SK-N-SH (cell line): ENCODE data around the gene TERT.

ENCODE experiments used
- CTCF ChIP-seq: fragments of 200-600 bp; sonication (generic); IDR thresholded peaks from 2 replicates; pipeline ENCODE4 v1.6.1; 2017; ENCODE audit warnings: antibody characterized with exemption, mild to moderate bottlenecking, moderate library complexity
- ELF1 ChIP-seq: IDR thresholded peaks from 2 replicates; pipeline ENCODE4 v1.4.0; 2012
- EZH2phosphoT487 ChIP-seq: fragments of 200-600 bp; sonication (generic); IDR thresholded peaks from 2 replicates; pipeline ENCODE4 v1.6.1; 2017; ENCODE audit warnings: low read depth, mixed run types, mild to moderate bottlenecking, antibody characterized with exemption, moderate library complexity, borderline replicate concordance
- FOXJ3 ChIP-seq: sonication (generic); formaldehyde crosslinking; IDR thresholded peaks from 2 replicates; pipeline ENCODE4 v1.5.1; 2020; ENCODE audit warnings: mild to moderate bottlenecking, missing genetic modification reagents
- NFIC ChIP-seq: IDR thresholded peaks from 2 replicates; pipeline ENCODE4 v1.4.0; 2012; ENCODE audit warnings: borderline replicate concordance
- NRF1 ChIP-seq: IDR thresholded peaks from 2 replicates; pipeline ENCODE4 v1.6.1; 2012; ENCODE audit warnings: low read depth, mild to moderate bottlenecking, low read length
- PBX3 ChIP-seq: IDR thresholded peaks from 2 replicates; pipeline ENCODE4; 2012
- POLR2AphosphoS5 ChIP-seq: IDR thresholded peaks from 2 replicates; pipeline ENCODE4 v1.6.1; 2012; ENCODE audit warnings: low read depth, low read length
- RCOR1 ChIP-seq: fragments of 150-350 bp; IDR thresholded peaks from 2 replicates; pipeline ENCODE4 v1.6.1; 2017; ENCODE audit warnings: antibody characterized with exemption, low read length
- REST ChIP-seq: IDR thresholded peaks from 2 replicates; pipeline ENCODE4 v1.6.1; 2012; ENCODE audit warnings: mild to moderate bottlenecking, low read depth, low read length, moderate library complexity
- TAF1 ChIP-seq: IDR thresholded peaks from 2 replicates; pipeline ENCODE4 v1.6.1; 2012; ENCODE audit warnings: low read depth, mild to moderate bottlenecking, low read length, moderate library complexity, borderline replicate concordance

GRCh38 chr5:1216211-1216917, 78.5 kb downstream of the TERT start:
- TF ChIP-seq CTCF (no peak), EZH2phosphoT487 (no peak), TAF1 (no peak), PBX3 (no peak), REST (no peak), NRF1 (no peak), NFIC (no peak), POLR2AphosphoS5 (no peak), FOXJ3 (CRISPR knock-in tag) (no peak), ELF1 (no peak), RCOR1 (no peak)
